Endodermal cell (in vitro differentiated cells): ENCODE data around the gene POLR1E. TPM values are rescaled to one million over a fixed set of nuclear protein-coding genes. Genes with fewer than 3 reads are reported as not detected.
"Not testable (repeated sequence)": the region's sequence is repeated elsewhere in the genome, so short reads cannot be mapped to it uniquely, and the experiment has no call there.

Experiments used
- DNase-seq: peaks from one replicate; pipeline ENCODE4 v3.0.0-alpha.2; 2017
- H3K27ac ChIP-seq: 2 replicates; pipeline ENCODE4 v1.5.1; 2013; ENCODE audit warnings: mild to moderate bottlenecking, low read depth, low read length, moderate library complexity
- H3K27me3 ChIP-seq: 2 replicates; pipeline ENCODE4 v1.6.1; 2013; ENCODE audit warnings: mild to moderate bottlenecking, low read length, moderate library complexity; ENCODE audit not compliant: insufficient read depth, control insufficient read depth, poor library complexity, severe bottlenecking
- H3K36me3 ChIP-seq: 2 replicates; pipeline ENCODE4 v1.7.0; 2013; ENCODE audit warnings: mild to moderate bottlenecking, low read length, moderate library complexity; ENCODE audit not compliant: control insufficient read depth, insufficient read depth
- H3K4me1 ChIP-seq: one replicate; pipeline ENCODE4 v1.7.0; 2013; ENCODE audit warnings: low read length; ENCODE audit not compliant: control insufficient read depth, insufficient read depth
- H3K4me3 ChIP-seq: 2 replicates; pipeline ENCODE4 v1.5.1; 2013; ENCODE audit warnings: mild to moderate bottlenecking, low read length, moderate library complexity
- H3K9ac ChIP-seq: 2 replicates; pipeline ENCODE4 v1.6.1; 2013; ENCODE audit warnings: mild to moderate bottlenecking, low read length, moderate library complexity; ENCODE audit not compliant: poor library complexity, severe bottlenecking; ENCODE audit errors: extremely low read depth
- H3K9me3 ChIP-seq: 2 replicates; pipeline ENCODE4 v1.6.1; 2013; ENCODE audit warnings: mild to moderate bottlenecking, low read length, moderate library complexity; ENCODE audit not compliant: control insufficient read depth
- H3K27ac Mint-ChIP-seq: 2 replicates; pipeline ENCODE4 v1.8.0; 2020; ENCODE audit warnings: mixed read lengths
- H3K27me3 Mint-ChIP-seq: 2 replicates; pipeline ENCODE4 v1.8.0; 2021; ENCODE audit warnings: mild to moderate bottlenecking, mixed read lengths; ENCODE audit not compliant: insufficient read depth
- H3K36me3 Mint-ChIP-seq: 2 replicates; pipeline ENCODE4 v1.8.0; 2020; ENCODE audit warnings: low read depth, mixed read lengths
- H3K4me1 Mint-ChIP-seq: 2 replicates; pipeline ENCODE4 v1.8.0; 2020; ENCODE audit warnings: mixed read lengths
- H3K4me3 Mint-ChIP-seq: 2 replicates; pipeline ENCODE4 v1.8.0; 2020; ENCODE audit warnings: mild to moderate bottlenecking, moderate library complexity, mixed read lengths
- H3K9me3 Mint-ChIP-seq: 2 replicates; pipeline ENCODE4 v1.8.0; 2020; ENCODE audit warnings: mild to moderate bottlenecking, mixed read lengths
- WGBS, 2 experiments: methylation state at CpG; one replicate each; pipeline versions ENCODE4 v1.1.5 to v1.1.7; 2013; ENCODE audit warnings: missing lambda C conversion rate in 2 of 2, mixed read lengths in 1 of 2; ENCODE audit not compliant: insufficient coverage in 1 of 2, insufficient read length in 1 of 2; 5-methylcytosine and 5-hydroxymethylcytosine counted together
- total RNA-seq, 2 donors: library from RNA; stranded (reverse); fragmentation: NEBNext Ultra II Directional in 1 of 2; extraction: Animal tissue kit (Norgen Biotek cat#: 25700) in 1 of 2; gene quantifications; 2 replicates in 1 of 2; 3 replicates in 1 of 2; pipeline ENCODE4 v1.2.1, GENCODE V29; 2021
- TF ChIP-seq, protein P1 (sequence below): fragments of 200-600 bp; sonication (generic); conservative IDR thresholded peaks from 2 replicates; pipeline ENCODE4 v1.5.0; 2021; ENCODE audit warnings: antibody characterized with exemption, mild to moderate bottlenecking

POLR1E gene
- total RNA-seq, 2 donors from 2014 or later: 23.5 to 25.2 TPM

DNA sequence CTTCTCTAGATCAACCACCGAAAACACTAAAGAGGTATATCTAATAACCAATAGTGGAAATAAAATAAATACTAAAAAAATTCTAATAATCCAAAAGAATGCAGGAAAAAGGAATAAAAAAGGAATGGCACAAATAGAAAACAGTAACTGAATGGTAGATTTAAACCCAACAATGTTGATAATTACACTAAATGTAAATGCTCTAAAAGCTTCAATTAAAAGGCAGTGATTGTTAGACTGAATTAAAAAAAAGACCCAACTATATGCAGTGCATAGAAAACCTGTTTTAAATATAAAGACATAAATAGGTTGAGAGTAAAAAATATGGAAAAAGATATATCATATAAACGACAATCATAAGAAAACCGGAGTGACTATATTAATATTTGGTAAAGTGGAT is 11.3 kb upstream of the POLR1E start:
- DNase-seq: no peak
- Histone ChIP-seq H3K9me3 (peaks cover 25% of the 10 kb centered on the region), H3K27me3 (no peaks in the 10 kb centered on the region), H3K36me3 (no peaks in the 10 kb centered on the region), H3K4me3 (no peak overlapping the region), H3K4me1 (no peaks in the 10 kb centered on the region), H3K9ac (no peak overlapping the region), H3K27ac (no peak overlapping the region)
- 94 to 97% methylated on average over 2 of the region's 3 CpGs for WGBS, 2 experiments
- peaks cover 3% of the 10 kb centered on the region for H3K27me3 Mint-ChIP-seq
- no peak overlapping the region for H3K4me3 Mint-ChIP-seq
- H3K36me3 Mint-ChIP-seq: peaks cover 3% of the 10 kb centered on the region
- H3K27ac Mint-ChIP-seq: no peak overlapping the region
- peaks cover 17% of the 10 kb centered on the region for H3K4me1 Mint-ChIP-seq
- peaks cover 29% of the 10 kb centered on the region for H3K9me3 Mint-ChIP-seq
- TF ChIP-seq, protein P1, sequence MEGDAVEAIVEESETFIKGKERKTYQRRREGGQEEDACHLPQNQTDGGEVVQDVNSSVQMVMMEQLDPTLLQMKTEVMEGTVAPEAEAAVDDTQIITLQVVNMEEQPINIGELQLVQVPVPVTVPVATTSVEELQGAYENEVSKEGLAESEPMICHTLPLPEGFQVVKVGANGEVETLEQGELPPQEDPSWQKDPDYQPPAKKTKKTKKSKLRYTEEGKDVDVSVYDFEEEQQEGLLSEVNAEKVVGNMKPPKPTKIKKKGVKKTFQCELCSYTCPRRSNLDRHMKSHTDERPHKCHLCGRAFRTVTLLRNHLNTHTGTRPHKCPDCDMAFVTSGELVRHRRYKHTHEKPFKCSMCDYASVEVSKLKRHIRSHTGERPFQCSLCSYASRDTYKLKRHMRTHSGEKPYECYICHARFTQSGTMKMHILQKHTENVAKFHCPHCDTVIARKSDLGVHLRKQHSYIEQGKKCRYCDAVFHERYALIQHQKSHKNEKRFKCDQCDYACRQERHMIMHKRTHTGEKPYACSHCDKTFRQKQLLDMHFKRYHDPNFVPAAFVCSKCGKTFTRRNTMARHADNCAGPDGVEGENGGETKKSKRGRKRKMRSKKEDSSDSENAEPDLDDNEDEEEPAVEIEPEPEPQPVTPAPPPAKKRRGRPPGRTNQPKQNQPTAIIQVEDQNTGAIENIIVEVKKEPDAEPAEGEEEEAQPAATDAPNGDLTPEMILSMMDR: no peak

DNA sequence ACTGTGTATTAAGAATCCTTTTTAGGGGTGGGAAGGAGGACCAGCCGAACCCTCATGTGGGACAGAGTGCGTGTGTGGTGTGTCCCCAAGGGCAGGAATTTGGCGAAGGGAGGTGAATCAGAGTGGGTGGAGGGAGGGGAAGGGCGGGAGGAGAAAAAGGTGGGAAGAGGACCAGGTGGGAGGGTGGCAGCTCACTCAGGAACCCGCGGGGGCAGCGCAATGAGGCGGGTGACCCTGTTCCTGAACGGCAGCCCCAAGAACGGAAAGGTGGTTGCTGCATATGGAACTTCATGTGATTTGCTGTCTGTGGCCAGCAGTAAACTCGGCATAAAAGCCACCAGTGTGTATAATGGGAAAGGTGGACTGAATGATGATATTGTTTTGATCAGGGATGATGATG is 8.8 kb upstream of the POLR1E start:
- Histone ChIP-seq H3K27me3 (no peaks in the 10 kb centered on the region), H3K36me3 (no peaks in the 10 kb centered on the region), H3K9me3 (peaks cover 25% of the 10 kb centered on the region), H3K9ac (no peak overlapping the region), H3K4me1 (no peaks in the 10 kb centered on the region), H3K27ac (no peak overlapping the region), H3K4me3 (no peak overlapping the region)
- Mint-ChIP-seq H3K27ac (no peak overlapping the region), H3K4me1 (peaks cover 11% of the 10 kb centered on the region), H3K27me3 (peaks cover 3% of the 10 kb centered on the region), H3K4me3 (no peak overlapping the region), H3K9me3 (peaks cover 29% of the 10 kb centered on the region), H3K36me3 (peaks cover 3% of the 10 kb centered on the region)
- WGBS, 2 experiments: 91 to 95% methylated on average over 4 to 11 of the region's 11 CpGs
- DNase-seq: no peak
- TF ChIP-seq, protein P1: no peak

DNA sequence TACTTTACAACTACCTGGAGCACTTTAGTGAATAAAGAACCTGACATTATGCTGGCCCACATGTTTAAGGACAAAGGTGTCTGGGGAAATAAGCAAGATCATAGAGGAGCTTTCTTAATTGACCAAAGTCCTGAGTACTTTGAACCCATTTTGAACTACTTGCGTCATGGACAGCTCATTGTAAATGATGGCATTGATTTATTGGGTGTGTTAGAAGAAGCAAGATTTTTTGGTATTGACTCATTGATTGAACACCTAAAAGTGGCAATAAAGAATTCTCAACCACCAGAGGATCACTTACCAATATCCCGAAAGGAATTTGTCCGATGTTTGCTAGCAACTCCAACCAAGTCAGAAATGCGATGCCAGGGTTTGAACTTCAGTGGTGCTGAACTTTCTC is 8.3 kb upstream of the POLR1E start:
- not testable (repeated sequence) for H3K36me3 Mint-ChIP-seq, H3K27ac ChIP-seq, H3K36me3 ChIP-seq, H3K9ac ChIP-seq, H3K27ac Mint-ChIP-seq, H3K4me1 ChIP-seq, H3K4me1 Mint-ChIP-seq, H3K27me3 Mint-ChIP-seq, H3K4me3 Mint-ChIP-seq, H3K27me3 ChIP-seq, DNase-seq, H3K4me3 ChIP-seq
- H3K9me3 Mint-ChIP-seq: peaks cover 28% of the 10 kb centered on the region
- peaks cover 25% of the 10 kb centered on the region for H3K9me3 ChIP-seq
- WGBS, 2 experiments: 95 to 96% methylated on average over 3 to 4 of the region's 4 CpGs

DNA sequence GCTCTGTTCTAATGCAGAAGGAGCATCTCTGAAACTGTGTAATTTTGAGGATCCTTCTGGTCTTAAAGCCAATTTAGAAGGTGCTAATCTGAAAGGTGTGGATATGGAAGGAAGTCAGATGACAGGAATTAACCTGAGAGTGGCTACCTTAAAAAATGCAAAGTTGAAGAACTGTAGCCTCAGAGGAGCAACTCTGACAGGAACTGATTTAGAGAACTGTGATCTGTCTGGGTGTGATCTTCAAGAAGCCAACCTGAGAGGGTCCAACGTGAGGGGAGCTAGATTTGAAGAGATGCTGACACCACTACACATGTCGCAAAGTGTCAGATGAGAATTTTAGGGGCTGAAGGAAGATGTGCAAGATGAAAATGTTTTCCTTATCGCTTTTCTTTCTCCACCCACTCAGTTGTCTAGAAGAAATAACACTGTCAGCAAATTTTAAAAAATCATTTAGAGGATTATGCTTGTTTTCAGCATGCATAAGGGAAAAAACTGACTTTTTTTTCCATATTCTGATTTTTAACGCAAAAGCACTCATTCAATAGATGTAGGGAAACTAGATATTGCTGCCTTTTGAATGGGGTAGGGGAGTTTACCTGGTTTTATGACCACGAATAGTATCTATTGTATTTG is 7.6 kb upstream of the POLR1E start:
- not testable (repeated sequence) for H3K27ac ChIP-seq, H3K36me3 ChIP-seq, H3K4me3 ChIP-seq, H3K27ac Mint-ChIP-seq, H3K27me3 ChIP-seq, H3K9ac ChIP-seq, H3K4me1 Mint-ChIP-seq, H3K27me3 Mint-ChIP-seq, H3K4me1 ChIP-seq, DNase-seq, H3K36me3 Mint-ChIP-seq, H3K4me3 Mint-ChIP-seq
- WGBS, 2 experiments: 62 to 83% methylated on average over 1 to 5 of the region's 5 CpGs
- H3K9me3 Mint-ChIP-seq: peaks cover 25% of the 10 kb centered on the region
- peaks cover 25% of the 10 kb centered on the region for H3K9me3 ChIP-seq
